Limb (tissue), 2 donors: ENCODE measurements around the gene TEKT1.
"Not testable (repeated sequence)": the region's sequence is repeated elsewhere in the genome, so short reads cannot be mapped to it uniquely, and the experiment has no call there.

ENCODE experiments used
- DNase-seq, 2 donors: peaks; one replicate each; pipeline ENCODE4 v3.0.0-alpha.2; 2016; ENCODE audit errors: extremely low spot score in 2 of 2

The TEKT1 gene

GRCh38 chr17:6816368-6816767, 15.2 kb downstream of the TEKT1 start:
- not testable (repeated sequence) for DNase-seq

- DNase-seq: no peak
These were observed 15.8 kb downstream of the TEKT1 start for GRCh38 chr17:6815775-6816174.

GRCh38 chr17:6812295-6812694, 19.2 kb downstream of the TEKT1 start:
- no peak for DNase-seq

- DNase-seq: no peak
These were observed 20.0 kb downstream of the TEKT1 start for GRCh38 chr17:6811510-6811909.

- no peak for DNase-seq
These were observed 31.0 kb downstream of the TEKT1 start for GRCh38 chr17:6800422-6801027.

GRCh38 chr17:6799738-6800137, 31.8 kb downstream of the TEKT1 start:
- DNase-seq: no peak

GRCh38 chr17:6797718-6798351, 33.7 kb downstream of the TEKT1 start:
- no peak for DNase-seq

- no peak for DNase-seq
These were observed 34.5 kb downstream of the TEKT1 start for GRCh38 chr17:6796887-6797490.

GRCh38 chr17:6796017-6796886, 35.3 kb downstream of the TEKT1 start:
- DNase-seq: no peak

- no peak for DNase-seq
These were observed 37.6 kb downstream of the TEKT1 start for GRCh38 chr17:6793748-6794493.

GRCh38 chr17:6789146-6789545, 42.4 kb downstream of the TEKT1 start:
- no peak for DNase-seq

- DNase-seq: no peak
These were observed 44.3 kb downstream of the TEKT1 start for GRCh38 chr17:6787081-6787693.

- DNase-seq: no peak
These were observed 44.9 kb downstream of the TEKT1 start for GRCh38 chr17:6786618-6787017.

GRCh38 chr17:6782244-6782643, 49.3 kb downstream of the TEKT1 start:
- no peak for DNase-seq

- no peak for DNase-seq
These were observed 50.6 kb downstream of the TEKT1 start for GRCh38 chr17:6780886-6781285.

- DNase-seq: no peak
These were observed 51.5 kb downstream of the TEKT1 start for GRCh38 chr17:6780001-6780400.

GRCh38 chr17:6779411-6779810, 52.1 kb downstream of the TEKT1 start:
- no peak for DNase-seq

GRCh38 chr17:6775871-6776405, 55.6 kb downstream of the TEKT1 start, which contains the start of gene FBXO39:
Gene FBXO39, plus strand, starts transcription at chr17:6776215. Its CDS starts 3,654 bp downstream, at chr17:6779869.
- no peak for DNase-seq

- not testable (repeated sequence) for DNase-seq
These were observed 56.6 kb downstream of the TEKT1 start for GRCh38 chr17:6774906-6775305.

GRCh38 chr17:6772016-6772415, 59.5 kb downstream of the TEKT1 start:
- DNase-seq: no peak

- DNase-seq: no peak
These were observed 63.1 kb downstream of the TEKT1 start for GRCh38 chr17:6768447-6768846.
